ENCODE results near the gene ANKRD29.

DNA sequence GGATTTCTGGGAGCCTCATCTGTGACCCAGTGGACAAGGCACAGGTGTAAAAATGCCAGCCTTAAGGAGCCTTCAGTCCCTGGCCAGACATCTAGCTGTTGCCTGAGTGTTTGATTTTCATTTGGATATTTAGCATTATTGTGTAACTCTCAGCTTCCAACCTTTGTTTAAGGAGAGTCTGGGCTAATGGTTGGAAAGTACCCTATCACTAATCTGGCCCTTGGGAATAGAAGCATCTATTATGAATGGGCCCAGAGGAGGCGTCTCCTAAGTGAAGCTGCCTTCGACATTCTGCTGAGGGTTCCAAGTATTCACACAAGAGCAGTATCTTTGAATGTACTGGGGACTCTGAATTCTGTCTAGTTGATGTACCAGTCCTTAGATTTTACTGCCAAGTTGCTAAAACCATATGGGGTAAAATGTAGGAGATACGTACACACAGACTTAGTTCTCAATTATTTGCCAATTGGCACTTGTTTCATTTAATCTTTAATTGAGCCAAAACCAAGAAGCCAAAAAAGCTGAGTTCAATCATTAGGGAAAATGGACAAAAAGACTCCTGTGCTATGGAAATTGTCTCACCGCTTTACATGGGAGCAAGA, 7.2 kb upstream of the ANKRD29 start:
- TF ChIP-seq CTCF (conservative IDR thresholded peaks at IDR 0.05; ENCODE audit: low read length) (no peak), EZH2phosphoT487 (IDR thresholded peaks at IDR 0.05; ENCODE audit: borderline replicate concordance) (no peak)

Data from Loucy (cell line).